ENCODE results near the gene PPARD. TPM values are rescaled to one million over a fixed set of nuclear protein-coding genes. Genes with fewer than 3 reads are reported as not detected.
"Not testable (repeated sequence)": the region's sequence is repeated elsewhere in the genome, so short reads cannot be mapped to it uniquely, and the experiment has no call there.

Gene PPARD
- total RNA-seq, 1 donor from 2014 or later = 26.3 TPM

- Mint-ChIP-seq H3K4me3 (no peak overlapping the region), H3K9me3 (no peaks in the 10 kb centered on the region), H3K27ac (ENCODE audit: unreplicated experiment) (no peak overlapping the region), H3K4me1 (no peaks in the 10 kb centered on the region), H3K36me3 (ENCODE audit: low read depth) (no peaks in the 10 kb centered on the region), H3K27me3 (ENCODE audit: low read depth) (no peaks in the 10 kb centered on the region)
- TF ChIP-seq, protein P1, sequence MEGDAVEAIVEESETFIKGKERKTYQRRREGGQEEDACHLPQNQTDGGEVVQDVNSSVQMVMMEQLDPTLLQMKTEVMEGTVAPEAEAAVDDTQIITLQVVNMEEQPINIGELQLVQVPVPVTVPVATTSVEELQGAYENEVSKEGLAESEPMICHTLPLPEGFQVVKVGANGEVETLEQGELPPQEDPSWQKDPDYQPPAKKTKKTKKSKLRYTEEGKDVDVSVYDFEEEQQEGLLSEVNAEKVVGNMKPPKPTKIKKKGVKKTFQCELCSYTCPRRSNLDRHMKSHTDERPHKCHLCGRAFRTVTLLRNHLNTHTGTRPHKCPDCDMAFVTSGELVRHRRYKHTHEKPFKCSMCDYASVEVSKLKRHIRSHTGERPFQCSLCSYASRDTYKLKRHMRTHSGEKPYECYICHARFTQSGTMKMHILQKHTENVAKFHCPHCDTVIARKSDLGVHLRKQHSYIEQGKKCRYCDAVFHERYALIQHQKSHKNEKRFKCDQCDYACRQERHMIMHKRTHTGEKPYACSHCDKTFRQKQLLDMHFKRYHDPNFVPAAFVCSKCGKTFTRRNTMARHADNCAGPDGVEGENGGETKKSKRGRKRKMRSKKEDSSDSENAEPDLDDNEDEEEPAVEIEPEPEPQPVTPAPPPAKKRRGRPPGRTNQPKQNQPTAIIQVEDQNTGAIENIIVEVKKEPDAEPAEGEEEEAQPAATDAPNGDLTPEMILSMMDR (conservative IDR thresholded peaks at IDR 0.05) = no peak
- DNase-seq (ENCODE audit: low read depth, low spot score) = no peak
Observed at GRCh38 chr6:35436071-35436857, 93.9 kb downstream of the PPARD start.

GRCh38 chr6:35438378-35439065, 96.2 kb downstream of the PPARD start:
- H3K36me3 Mint-ChIP-seq (ENCODE audit: low read depth); H3K27me3 Mint-ChIP-seq (ENCODE audit: low read depth); DNase-seq (ENCODE audit: low read depth, low spot score); H3K9me3 Mint-ChIP-seq; H3K4me1 Mint-ChIP-seq; H3K4me3 Mint-ChIP-seq; H3K27ac Mint-ChIP-seq (ENCODE audit: unreplicated experiment): not testable (repeated sequence)

DNA sequence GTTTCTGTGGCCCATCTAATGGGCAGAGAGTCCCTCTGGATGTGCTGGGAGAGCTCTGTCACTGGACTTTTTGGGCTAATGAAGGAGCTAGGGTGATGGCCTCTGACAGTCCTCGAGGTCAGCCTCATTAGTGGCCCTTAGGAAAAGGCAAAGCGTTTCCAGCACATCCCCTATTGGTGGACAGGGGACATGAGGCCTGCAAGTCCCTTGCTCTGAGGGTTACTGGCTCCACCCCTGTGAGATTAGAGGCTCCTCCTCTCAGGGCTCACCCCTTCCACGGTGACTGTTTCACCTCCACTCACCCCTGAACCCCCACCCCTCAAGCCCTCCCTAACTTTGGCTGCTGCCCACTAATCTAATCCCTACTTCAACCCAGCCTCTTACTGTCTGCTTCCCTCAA, 97.0 kb downstream of the PPARD start:
- TF ChIP-seq, protein P1 (conservative IDR thresholded peaks at IDR 0.05) = no peak
- no peak for DNase-seq (ENCODE audit: low read depth, low spot score)

DNA sequence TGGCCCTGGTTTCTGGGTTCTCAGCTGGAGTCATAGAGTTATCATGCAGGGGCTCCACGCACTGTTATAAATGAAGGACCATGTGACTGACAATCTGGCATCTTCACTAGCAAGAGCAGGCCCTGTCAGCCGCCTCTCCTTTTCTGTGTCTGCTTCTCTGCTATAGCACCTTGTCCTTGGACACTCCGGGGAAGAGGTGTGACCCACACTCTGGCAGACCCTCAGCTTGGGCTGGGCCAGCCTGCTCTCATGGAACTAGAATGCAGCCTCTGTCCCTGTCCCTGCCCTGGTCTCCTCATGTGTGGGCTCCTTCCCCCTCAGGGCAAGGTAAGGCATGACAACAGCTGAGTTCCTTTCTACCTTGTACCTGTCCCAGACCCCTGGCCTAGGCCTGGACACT, 98.8 kb downstream of the PPARD start:
- no peak for DNase-seq (ENCODE audit: low read depth, low spot score)
- no peak overlapping the region for H3K4me3 Mint-ChIP-seq
- H3K36me3 Mint-ChIP-seq (ENCODE audit: low read depth) = no peaks in the 10 kb centered on the region
- no peaks in the 10 kb centered on the region for H3K27me3 Mint-ChIP-seq (ENCODE audit: low read depth)
- no peak overlapping the region for H3K27ac Mint-ChIP-seq (ENCODE audit: unreplicated experiment)
- H3K4me1 Mint-ChIP-seq = no peaks in the 10 kb centered on the region
- no peaks in the 10 kb centered on the region for H3K9me3 Mint-ChIP-seq
- TF ChIP-seq, protein P1 (conservative IDR thresholded peaks at IDR 0.05) = no peak

More for the DNA sequence above, 97.0 kb downstream of the PPARD start:
- H3K27me3 Mint-ChIP-seq (ENCODE audit: low read depth) = no peaks in the 10 kb centered on the region
- H3K9me3 Mint-ChIP-seq = no peaks in the 10 kb centered on the region
- no peaks in the 10 kb centered on the region for H3K4me1 Mint-ChIP-seq
- no peaks in the 10 kb centered on the region for H3K36me3 Mint-ChIP-seq (ENCODE audit: low read depth)
- H3K27ac Mint-ChIP-seq (ENCODE audit: unreplicated experiment) = no peak overlapping the region
- no peak overlapping the region for H3K4me3 Mint-ChIP-seq

DNA sequence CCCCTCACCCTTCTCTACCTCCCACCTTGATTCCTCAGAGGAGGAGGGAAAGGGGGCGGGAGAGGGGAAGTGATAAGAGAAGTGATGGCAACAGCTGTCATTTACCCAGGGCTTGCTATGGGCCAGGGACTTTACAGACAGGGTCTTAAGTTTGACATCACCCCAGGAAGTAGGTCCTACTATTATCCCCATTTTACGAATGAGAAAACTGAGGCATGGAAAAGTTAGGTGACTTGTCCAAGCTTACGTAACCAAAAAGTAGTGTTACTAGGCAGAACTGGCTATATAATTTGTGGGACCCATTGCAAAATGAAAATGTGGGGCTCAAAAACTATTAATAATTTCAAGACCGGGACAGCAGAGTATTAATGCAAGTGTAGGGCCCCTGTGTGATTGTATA, 99.3 kb downstream of the PPARD start:
- TF ChIP-seq, protein P1 (conservative IDR thresholded peaks at IDR 0.05) = no peak

DNA sequence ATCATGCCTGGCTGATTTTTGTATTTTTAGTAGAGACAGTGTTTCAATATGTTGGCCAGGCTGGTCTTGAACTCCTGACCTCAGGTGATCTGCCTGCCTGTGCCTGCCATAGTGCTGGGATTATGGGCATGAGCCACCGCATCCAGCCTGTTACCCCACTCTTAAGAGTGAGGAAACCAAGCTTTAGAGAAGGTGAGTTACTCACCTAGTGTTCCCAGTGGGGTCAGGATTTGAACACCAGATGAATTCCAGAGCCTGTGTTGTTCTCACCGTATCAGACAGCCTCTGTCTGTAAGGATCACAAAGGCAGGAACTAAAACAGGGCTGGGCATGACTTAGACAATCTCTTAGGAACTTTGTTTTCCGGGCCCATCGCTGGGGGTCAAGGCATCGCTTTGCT, 100.3 kb downstream of the PPARD start:
- TF ChIP-seq, protein P1 (conservative IDR thresholded peaks at IDR 0.05) = no peak
- H3K27me3 Mint-ChIP-seq (ENCODE audit: low read depth) = no peaks in the 10 kb centered on the region
- no peaks in the 10 kb centered on the region for H3K4me1 Mint-ChIP-seq
- no peaks in the 10 kb centered on the region for H3K9me3 Mint-ChIP-seq
- no peak overlapping the region for H3K27ac Mint-ChIP-seq (ENCODE audit: unreplicated experiment)
- no peak overlapping the region for H3K4me3 Mint-ChIP-seq
- no peak for DNase-seq (ENCODE audit: low read depth, low spot score)
- H3K36me3 Mint-ChIP-seq (ENCODE audit: low read depth) = no peaks in the 10 kb centered on the region

More for the DNA sequence above, 99.3 kb downstream of the PPARD start:
- Mint-ChIP-seq H3K36me3 (ENCODE audit: low read depth) (no peaks in the 10 kb centered on the region), H3K9me3 (no peaks in the 10 kb centered on the region), H3K27ac (ENCODE audit: unreplicated experiment) (no peak overlapping the region), H3K27me3 (ENCODE audit: low read depth) (no peaks in the 10 kb centered on the region), H3K4me1 (no peaks in the 10 kb centered on the region), H3K4me3 (no peak overlapping the region)
- DNase-seq (ENCODE audit: low read depth, low spot score) = no peak
